GM19351 (cell line): Measurements from ENCODE around the gene OR1I1.

Experiments
- ATAC-seq: cut with Tn5 transposase; IDR thresholded peaks from one replicate; pipeline ENCODE4 v1.9.1; 2021; ENCODE audit warnings: mild to moderate bottlenecking, moderate library complexity; ENCODE audit not compliant: unreplicated experiment

The OR1I1 gene

GRCh38 chr19:15116856-15117255 lies 34.8 kb downstream of the OR1I1 start:
- no peak for ATAC-seq

GRCh38 chr19:15118248-15118647 lies 36.2 kb downstream of the OR1I1 start:
- ATAC-seq = no peak

- ATAC-seq = no peak
Measured at GRCh38 chr19:15118789-15119494, 36.9 kb downstream of the OR1I1 start.

- no peak for ATAC-seq
Measured at GRCh38 chr19:15120135-15121026, 38.4 kb downstream of the OR1I1 start.

- ATAC-seq = no peak
Measured at GRCh38 chr19:15122331-15123030, 40.5 kb downstream of the OR1I1 start.

GRCh38 chr19:15123031-15123890 lies 41.2 kb downstream of the OR1I1 start:
- no peak for ATAC-seq

- no peak for ATAC-seq
Measured at GRCh38 chr19:15123900-15124299, 41.9 kb downstream of the OR1I1 start.

- ATAC-seq = peak; percentile 0
Measured at GRCh38 chr19:15124572-15125231, 42.7 kb downstream of the OR1I1 start.

GRCh38 chr19:15125232-15126067 lies 43.4 kb downstream of the OR1I1 start:
- ATAC-seq = peak; percentile 81

- no peak for ATAC-seq
Measured at GRCh38 chr19:15126131-15126910, 44.3 kb downstream of the OR1I1 start.

GRCh38 chr19:15128162-15128770 lies 46.3 kb downstream of the OR1I1 start:
- ATAC-seq = no peak

- ATAC-seq = no peak
Measured at GRCh38 chr19:15129856-15130585, 48.0 kb downstream of the OR1I1 start.

GRCh38 chr19:15136234-15136954 lies 54.4 kb downstream of the OR1I1 start:
- no peak for ATAC-seq

- ATAC-seq = no peak
Measured at GRCh38 chr19:15137777-15138176, 55.8 kb downstream of the OR1I1 start.

- ATAC-seq = no peak
Measured at GRCh38 chr19:15138427-15138826, 56.4 kb downstream of the OR1I1 start.

- ATAC-seq = no peak
Measured at GRCh38 chr19:15141143-15141542, 59.1 kb downstream of the OR1I1 start.

GRCh38 chr19:15142313-15142712 lies 60.3 kb downstream of the OR1I1 start:
- ATAC-seq = no peak
